C4-2B (cell line): ENCODE data around the gene NPAS3.

ENCODE experiments used
- CTCF ChIP-seq: fragments of 450-650 bp; conservative IDR thresholded peaks from 2 replicates; pipeline ENCODE4 v1.5.1; 2017; ENCODE audit warnings: mild to moderate bottlenecking
- ZFX ChIP-seq: fragments of 450-650 bp; IDR thresholded peaks from 2 replicates; pipeline ENCODE4 v1.6.1; 2017

GRCh38 chr14:33610121-33610520, 671.4 kb downstream of the NPAS3 start:
- TF ChIP-seq CTCF = no peak
- no peak for TF ChIP-seq ZFX
